Activated CD8-positive, alpha-beta memory T cell treated with anti-CD3 and anti-CD28 coated beads, Interleukin-2, amount 10 ng/mL, durations not matched to agents 7 days and 5 days (primary cell): ENCODE results near the gene IGF1R. TPM values are rescaled to one million over a fixed set of nuclear protein-coding genes. Genes with fewer than 3 reads are reported as not detected.
A peak's percentile ranks its signal among the peaks of the same experiment; 100 is the strongest.
"Not testable (repeated sequence)": the region's sequence is repeated elsewhere in the genome, so short reads cannot be mapped to it uniquely, and the experiment has no call there.

ENCODE experiments used
- ATAC-seq: fragments of 150-1000 bp; cut with Tn5 transposase; one replicate; pipeline ENCODE4 v1.10.0; 2021; ENCODE audit warnings: moderate library complexity
- CTCF ChIA-PET: fragments of 350-600 bp; sonication (Branson Sonifier 250); formaldehyde crosslinking; loops from one replicate; lab custom pipeline; 2021; ENCODE audit warnings: antibody characterized with exemption; lab: Charles Lee
- DNase-seq: peaks from one replicate; pipeline ENCODE4 v3.0.0-alpha.2; 2020
- H3K27ac Mint-ChIP-seq: one replicate; pipeline ENCODE4 v1.8.0; 2021; ENCODE audit warnings: mild to moderate bottlenecking, mixed read lengths
- H3K27me3 Mint-ChIP-seq: one replicate; pipeline ENCODE4 v1.8.0; 2021; ENCODE audit warnings: mixed read lengths
- H3K36me3 Mint-ChIP-seq: one replicate; pipeline ENCODE4 v1.8.0; 2021; ENCODE audit warnings: mild to moderate bottlenecking, mixed read lengths
- H3K4me1 Mint-ChIP-seq: one replicate; pipeline ENCODE4 v1.8.0; 2021; ENCODE audit warnings: mixed read lengths
- H3K4me3 Mint-ChIP-seq: one replicate; pipeline ENCODE4 v1.8.0; 2021; ENCODE audit warnings: mild to moderate bottlenecking, moderate library complexity, mixed read lengths
- H3K9me3 Mint-ChIP-seq: one replicate; pipeline ENCODE4 v1.8.0; 2022; ENCODE audit warnings: low read depth, mixed read lengths
- total RNA-seq, 2 experiments: library from RNA; stranded (reverse); gene quantifications; one replicate each; pipeline ENCODE4 v1.2.3, GENCODE V29; 2021

The IGF1R gene
- total RNA-seq: 1 to 10 TPM; 6.2 to 7.0 TPM

GRCh38 chr15:98647774-98648653 lies at the start of gene IGF1R:
Gene IGF1R (plus strand): TSS chr15:98648539. CDS start chr15:98649582, 1,043 bp downstream.
- no peaks in the 10 kb centered on the region for H3K9me3 Mint-ChIP-seq
- peaks cover 58% of the 10 kb centered on the region for H3K27me3 Mint-ChIP-seq
- peak; percentile 76 for ATAC-seq
- H3K36me3 Mint-ChIP-seq: peaks cover 2% of the 10 kb centered on the region
- CTCF ChIA-PET: interaction anchor here (0.6 to 3.8 kb wide), 8 partner anchors 9 to 411 kb away, joined by 3 to 27 read pairs (median 5); no protein-coding TSS in a partner anchor
- DNase-seq: peak; percentile 81
- H3K4me3 Mint-ChIP-seq: peak within 1 kb of the TSS; percentile 70
- H3K4me1 Mint-ChIP-seq: peaks cover 24% of the 10 kb centered on the region
- peak within 1 kb of the TSS; percentile 75 for H3K27ac Mint-ChIP-seq

- H3K4me3 Mint-ChIP-seq: peak overlapping the region; percentile 67
- H3K36me3 Mint-ChIP-seq: no peaks in the 10 kb centered on the region
- no peak for DNase-seq
- CTCF ChIA-PET: interaction anchor here (1.0 to 1.3 kb wide), 3 partner anchors 7 to 81 kb away, joined by 3 read pairs; no protein-coding TSS in a partner anchor
- peaks cover 15% of the 10 kb centered on the region for H3K4me1 Mint-ChIP-seq
- H3K27ac Mint-ChIP-seq: peak overlapping the region; percentile 37
- H3K27me3 Mint-ChIP-seq: peaks cover 4% of the 10 kb centered on the region
- peak; percentile 55 for ATAC-seq
- no peaks in the 10 kb centered on the region for H3K9me3 Mint-ChIP-seq
These were observed 48.2 kb upstream of the IGF1R start for GRCh38 chr15:98599909-98600691.

GRCh38 chr15:98604983-98605382 lies 43.4 kb upstream of the IGF1R start:
- DNase-seq: no peak
- CTCF ChIA-PET: no interaction called here
- H3K27ac Mint-ChIP-seq: no peak overlapping the region
- no peak for ATAC-seq
- H3K4me1 Mint-ChIP-seq: peaks cover 9% of the 10 kb centered on the region
- no peaks in the 10 kb centered on the region for H3K9me3 Mint-ChIP-seq
- H3K36me3 Mint-ChIP-seq: no peaks in the 10 kb centered on the region
- no peak overlapping the region for H3K4me3 Mint-ChIP-seq
- H3K27me3 Mint-ChIP-seq: no peaks in the 10 kb centered on the region

GRCh38 chr15:98609144-98609852 lies 39.0 kb upstream of the IGF1R start:
- Mint-ChIP-seq H3K9me3 (no peaks in the 10 kb centered on the region), H3K27ac (no peak overlapping the region), H3K27me3 (no peaks in the 10 kb centered on the region), H3K4me3 (no peak overlapping the region), H3K4me1 (peaks cover 4% of the 10 kb centered on the region), H3K36me3 (no peaks in the 10 kb centered on the region)
- no peak for ATAC-seq
- no peak for DNase-seq
- CTCF ChIA-PET: no interaction called here

- CTCF ChIA-PET: no interaction called here
- no peak overlapping the region for H3K27ac Mint-ChIP-seq
- H3K4me3 Mint-ChIP-seq: no peak overlapping the region
- DNase-seq: no peak
- H3K36me3 Mint-ChIP-seq: no peaks in the 10 kb centered on the region
- H3K9me3 Mint-ChIP-seq: no peaks in the 10 kb centered on the region
- H3K27me3 Mint-ChIP-seq: no peaks in the 10 kb centered on the region
- ATAC-seq: no peak
- peaks cover 4% of the 10 kb centered on the region for H3K4me1 Mint-ChIP-seq
These were observed 37.3 kb upstream of the IGF1R start for GRCh38 chr15:98610991-98611390.

- CTCF ChIA-PET: no interaction called here
- Mint-ChIP-seq H3K27ac (no peak overlapping the region), H3K9me3 (no peaks in the 10 kb centered on the region), H3K36me3 (no peaks in the 10 kb centered on the region), H3K4me1 (peaks cover 4% of the 10 kb centered on the region), H3K27me3 (no peaks in the 10 kb centered on the region), H3K4me3 (no peak overlapping the region)
- DNase-seq (no peak), ATAC-seq (no peak)
These were observed 36.5 kb upstream of the IGF1R start for GRCh38 chr15:98611808-98612207.

GRCh38 chr15:98612490-98613110 lies 35.7 kb upstream of the IGF1R start:
- peaks cover 4% of the 10 kb centered on the region for H3K4me1 Mint-ChIP-seq
- H3K4me3 Mint-ChIP-seq: no peak overlapping the region
- ATAC-seq: no peak
- H3K36me3 Mint-ChIP-seq: no peaks in the 10 kb centered on the region
- no peaks in the 10 kb centered on the region for H3K9me3 Mint-ChIP-seq
- CTCF ChIA-PET: no interaction called here
- no peaks in the 10 kb centered on the region for H3K27me3 Mint-ChIP-seq
- H3K27ac Mint-ChIP-seq: no peak overlapping the region
- DNase-seq: no peak

GRCh38 chr15:98614681-98615080 lies 33.7 kb upstream of the IGF1R start:
- Mint-ChIP-seq H3K4me3 (no peak overlapping the region), H3K36me3 (no peaks in the 10 kb centered on the region)
- CTCF ChIA-PET: no interaction called here

GRCh38 chr15:98616397-98616796 lies 31.9 kb upstream of the IGF1R start:
- Mint-ChIP-seq H3K4me3 (no peak overlapping the region), H3K36me3 (no peaks in the 10 kb centered on the region), H3K27me3 (peaks cover 15% of the 10 kb centered on the region), H3K4me1 (peaks cover 4% of the 10 kb centered on the region), H3K9me3 (no peaks in the 10 kb centered on the region), H3K27ac (no peak overlapping the region)
- no peak for DNase-seq
- CTCF ChIA-PET: no interaction called here
- ATAC-seq: no peak

More at GRCh38 chr15:98614681-98615080, 33.7 kb upstream of the IGF1R start:
- H3K27me3 Mint-ChIP-seq: peaks cover 4% of the 10 kb centered on the region
- DNase-seq (no peak), ATAC-seq (no peak)
- no peaks in the 10 kb centered on the region for H3K9me3 Mint-ChIP-seq
- no peak overlapping the region for H3K27ac Mint-ChIP-seq
- H3K4me1 Mint-ChIP-seq: peaks cover 4% of the 10 kb centered on the region

GRCh38 chr15:98617328-98617980 lies 30.9 kb upstream of the IGF1R start:
- no peak for ATAC-seq
- no peak for DNase-seq
- H3K9me3 Mint-ChIP-seq: no peaks in the 10 kb centered on the region
- peaks cover 4% of the 10 kb centered on the region for H3K4me1 Mint-ChIP-seq
- CTCF ChIA-PET: no interaction called here
- H3K27me3 Mint-ChIP-seq: peaks cover 15% of the 10 kb centered on the region
- no peak overlapping the region for H3K27ac Mint-ChIP-seq
- H3K36me3 Mint-ChIP-seq: no peaks in the 10 kb centered on the region
- H3K4me3 Mint-ChIP-seq: no peak overlapping the region

GRCh38 chr15:98618576-98618975 lies 29.8 kb upstream of the IGF1R start:
- H3K36me3 Mint-ChIP-seq, H3K4me3 Mint-ChIP-seq, ATAC-seq, DNase-seq, H3K27ac Mint-ChIP-seq, H3K4me1 Mint-ChIP-seq, CTCF ChIA-PET, H3K9me3 Mint-ChIP-seq: not testable (repeated sequence)
- H3K27me3 Mint-ChIP-seq: peaks cover 15% of the 10 kb centered on the region

GRCh38 chr15:98620020-98620419 lies 28.3 kb upstream of the IGF1R start:
- Mint-ChIP-seq H3K9me3 (no peaks in the 10 kb centered on the region), H3K27me3 (peaks cover 15% of the 10 kb centered on the region), H3K4me1 (no peaks in the 10 kb centered on the region), H3K36me3 (no peaks in the 10 kb centered on the region), H3K27ac (no peak overlapping the region), H3K4me3 (no peak overlapping the region)
- ATAC-seq (no peak), DNase-seq (no peak)
- CTCF ChIA-PET: no interaction called here
